ENCODE measurements around the gene TBC1D22A.
A peak's percentile ranks its signal among the peaks of the same experiment; 100 is the strongest.

TBC1D22A gene

GRCh38 chr22:46795845-46796565 lies 33.6 kb downstream of the TBC1D22A start:
- DNase-seq (ENCODE audit: low spot score) = no peak

GRCh38 chr22:46796566-46797195 lies 34.2 kb downstream of the TBC1D22A start:
- DNase-seq (ENCODE audit: low spot score) = no peak

DNA sequence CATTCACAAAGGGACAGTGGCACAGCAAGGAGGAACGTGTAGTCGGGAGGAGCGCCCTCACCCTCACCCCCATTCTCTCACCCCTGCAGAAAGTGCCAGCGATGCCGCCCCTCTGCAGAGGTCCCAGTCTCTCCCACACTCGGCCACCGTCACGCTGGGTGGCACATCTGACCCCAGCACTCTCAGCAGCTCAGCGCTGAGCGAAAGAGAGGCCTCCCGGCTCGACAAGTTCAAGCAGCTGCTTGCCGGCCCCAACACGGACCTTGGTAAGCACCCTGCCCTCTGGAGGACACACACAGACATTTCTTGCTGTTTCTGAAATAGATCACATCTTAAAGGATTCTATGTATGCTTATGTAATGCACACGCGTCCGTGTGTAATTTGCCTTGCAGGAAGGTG lies 34.9 kb downstream of the TBC1D22A start:
- DNase-seq (ENCODE audit: low spot score) = no peak

GRCh38 chr22:46798041-46798365 lies 35.6 kb downstream of the TBC1D22A start:
- no peak for DNase-seq (ENCODE audit: low spot score)

GRCh38 chr22:46798366-46799350 lies 36.2 kb downstream of the TBC1D22A start:
- peak; percentile 80 for DNase-seq (ENCODE audit: low spot score)

- DNase-seq (ENCODE audit: low spot score) = no peak
Measured at GRCh38 chr22:46799626-46800025, 37.2 kb downstream of the TBC1D22A start.

DNA sequence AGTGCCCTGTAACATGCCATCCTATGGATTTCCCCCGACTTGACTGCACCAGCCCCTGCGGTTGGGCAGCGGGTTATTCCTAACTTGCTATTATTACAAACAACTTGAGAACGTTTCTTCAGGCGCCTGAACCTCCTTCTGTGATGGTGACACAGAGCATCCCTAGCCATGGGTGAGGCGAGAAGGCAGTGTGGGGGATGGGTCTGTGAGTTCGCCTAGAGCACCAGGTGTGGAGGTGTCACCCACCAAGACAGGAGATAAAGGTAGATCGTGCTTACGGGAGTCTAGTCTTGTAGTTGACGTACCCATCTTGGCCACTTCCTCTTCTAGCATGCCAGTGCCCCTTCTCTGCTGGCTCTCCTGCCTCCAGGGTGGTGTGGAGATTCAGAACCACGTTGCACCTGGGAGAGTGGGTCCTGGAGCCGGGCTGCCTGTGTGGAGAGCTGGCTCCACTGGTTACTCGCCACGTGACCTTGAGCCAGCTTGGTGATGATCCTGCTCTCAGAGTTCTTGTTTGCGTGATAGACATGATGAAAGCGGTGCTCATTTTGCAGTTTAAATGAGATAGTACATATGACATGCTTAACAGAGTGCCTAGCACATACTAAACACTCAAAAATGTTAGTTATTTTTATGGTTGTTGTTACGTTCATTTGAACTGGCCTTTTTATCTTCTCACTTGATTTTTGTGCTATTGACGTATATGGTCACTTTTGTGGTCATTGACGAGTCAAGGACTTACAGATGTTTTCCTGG lies 37.8 kb downstream of the TBC1D22A start:
- DNase-seq (ENCODE audit: low spot score) = no peak

GRCh38 chr22:46801331-46801811 lies 38.9 kb downstream of the TBC1D22A start:
- no peak for DNase-seq (ENCODE audit: low spot score)

GRCh38 chr22:46801826-46802607 lies 39.6 kb downstream of the TBC1D22A start:
- no peak for DNase-seq (ENCODE audit: low spot score)

- no peak for DNase-seq (ENCODE audit: low spot score)
Measured at GRCh38 chr22:46802608-46803027, 40.2 kb downstream of the TBC1D22A start.

DNA sequence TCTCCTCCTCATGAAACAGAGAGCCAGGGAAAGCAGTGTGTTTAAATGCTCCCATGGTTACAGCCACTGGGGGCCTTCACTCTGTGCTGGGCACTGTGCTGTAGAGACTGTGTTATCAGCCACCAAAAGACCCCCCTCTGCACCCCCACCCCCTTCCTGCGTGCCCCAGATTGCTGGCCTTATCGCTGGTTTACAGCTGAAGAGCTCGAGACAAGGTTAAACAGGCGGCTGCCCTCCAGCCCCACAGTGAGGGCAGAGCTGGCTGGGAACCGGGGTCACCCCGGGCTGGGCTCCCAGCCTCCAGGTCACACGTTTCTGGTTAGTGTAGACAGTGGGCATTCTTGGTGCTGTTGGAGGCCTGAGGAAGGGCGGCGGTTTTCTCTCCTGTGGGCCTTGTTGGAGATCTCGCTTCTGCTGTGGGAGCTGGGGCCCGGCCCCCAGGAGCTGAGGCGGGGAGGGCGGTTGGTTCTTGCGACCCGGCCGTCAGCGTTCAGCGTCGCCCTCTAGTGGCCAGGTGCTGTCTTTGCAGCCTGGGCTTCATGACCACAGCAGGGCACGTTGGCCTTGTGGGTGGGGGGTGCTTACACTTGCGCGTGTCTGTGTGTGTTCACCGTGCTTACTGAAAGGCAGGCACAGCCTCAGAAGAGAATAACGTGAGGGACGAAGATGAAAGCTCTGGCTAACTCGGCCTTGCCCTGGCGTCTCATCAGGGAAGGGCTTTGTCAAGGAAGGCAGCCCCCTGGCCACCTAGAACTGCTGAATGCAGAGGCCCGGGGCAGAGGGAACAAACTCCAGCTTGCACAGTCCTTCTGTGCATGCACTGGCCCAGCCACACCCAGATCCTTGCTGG lies 40.8 kb downstream of the TBC1D22A start:
- DNase-seq (ENCODE audit: low spot score) = peak; percentile 29

DNA sequence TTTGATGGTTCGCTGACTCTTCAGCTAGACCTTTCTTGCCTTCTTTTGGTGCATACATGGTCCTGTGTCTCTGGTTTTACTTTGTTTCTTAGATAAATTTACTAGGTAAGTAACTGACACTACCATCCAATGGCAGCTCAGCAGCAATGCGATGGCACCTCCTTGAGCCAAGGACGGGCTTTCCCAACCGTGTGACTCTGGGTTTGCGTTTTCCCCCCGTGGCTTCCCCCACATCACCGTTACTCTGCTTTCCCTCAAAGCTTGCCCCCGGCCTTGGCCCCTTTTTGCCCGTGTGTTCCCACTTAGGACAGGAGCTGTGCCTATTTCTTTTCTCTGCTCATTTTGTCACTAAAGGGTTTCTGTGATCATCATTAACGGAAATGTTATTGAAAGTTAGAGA lies 41.5 kb downstream of the TBC1D22A start:
- DNase-seq (ENCODE audit: low spot score) = no peak

DNA sequence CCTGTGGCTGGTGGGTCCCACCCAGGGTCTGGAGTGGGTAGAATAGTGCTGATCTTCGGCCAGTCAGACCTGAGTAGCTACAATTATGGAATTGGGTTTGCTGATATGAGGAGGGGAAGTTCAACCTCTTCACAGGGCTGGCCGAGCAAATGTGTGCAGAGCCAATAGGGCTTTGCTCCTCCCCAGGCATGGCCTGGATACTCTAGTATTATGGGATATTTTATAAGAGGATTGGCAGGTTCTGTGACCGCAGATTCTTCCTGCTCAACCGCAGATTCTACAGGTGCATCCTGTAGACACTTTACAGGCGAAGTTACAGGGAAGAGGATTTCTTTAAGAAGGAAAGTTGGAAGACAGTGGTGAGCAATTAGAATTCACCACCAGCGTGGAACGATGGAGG lies 44.3 kb downstream of the TBC1D22A start:
- DNase-seq (ENCODE audit: low spot score) = no peak

- DNase-seq (ENCODE audit: low spot score) = no peak
Measured at GRCh38 chr22:46807458-46807857, 45.0 kb downstream of the TBC1D22A start.

DNA sequence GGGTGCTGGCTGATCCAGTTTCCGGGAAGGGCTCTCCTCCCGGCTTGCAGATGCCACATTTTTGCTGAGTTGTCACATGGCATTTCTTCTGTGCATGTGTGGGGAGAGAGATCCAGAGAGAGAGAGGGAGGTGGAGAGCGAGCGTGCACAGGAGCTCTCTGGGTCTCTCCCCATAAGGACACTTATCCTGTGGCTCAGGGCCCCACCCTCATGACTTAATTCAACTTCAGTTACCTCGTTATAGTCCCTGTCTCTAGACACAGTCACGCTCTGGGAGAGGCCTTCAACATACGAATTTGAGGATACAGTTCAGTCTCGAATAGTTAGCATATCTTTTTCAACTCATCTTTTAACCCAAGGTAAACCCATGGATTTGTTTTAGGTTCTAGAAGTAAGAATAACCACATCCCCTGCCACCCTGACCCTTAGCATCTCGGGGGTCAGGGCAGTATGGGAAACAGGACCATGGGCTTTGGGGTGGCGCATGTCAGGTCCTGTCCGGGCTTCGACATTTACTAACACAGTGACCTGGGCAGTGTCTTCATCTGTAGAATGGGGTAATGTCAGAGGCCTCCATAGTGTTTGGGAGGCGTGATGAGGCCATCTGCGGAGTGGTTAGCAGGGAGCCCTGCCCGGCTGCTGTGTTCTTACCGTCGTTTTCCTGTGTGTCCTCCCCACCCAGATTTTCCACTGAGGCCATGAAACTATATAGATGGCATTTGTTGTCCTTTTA lies 46.9 kb downstream of the TBC1D22A start:
- no peak for DNase-seq (ENCODE audit: low spot score)

DNA sequence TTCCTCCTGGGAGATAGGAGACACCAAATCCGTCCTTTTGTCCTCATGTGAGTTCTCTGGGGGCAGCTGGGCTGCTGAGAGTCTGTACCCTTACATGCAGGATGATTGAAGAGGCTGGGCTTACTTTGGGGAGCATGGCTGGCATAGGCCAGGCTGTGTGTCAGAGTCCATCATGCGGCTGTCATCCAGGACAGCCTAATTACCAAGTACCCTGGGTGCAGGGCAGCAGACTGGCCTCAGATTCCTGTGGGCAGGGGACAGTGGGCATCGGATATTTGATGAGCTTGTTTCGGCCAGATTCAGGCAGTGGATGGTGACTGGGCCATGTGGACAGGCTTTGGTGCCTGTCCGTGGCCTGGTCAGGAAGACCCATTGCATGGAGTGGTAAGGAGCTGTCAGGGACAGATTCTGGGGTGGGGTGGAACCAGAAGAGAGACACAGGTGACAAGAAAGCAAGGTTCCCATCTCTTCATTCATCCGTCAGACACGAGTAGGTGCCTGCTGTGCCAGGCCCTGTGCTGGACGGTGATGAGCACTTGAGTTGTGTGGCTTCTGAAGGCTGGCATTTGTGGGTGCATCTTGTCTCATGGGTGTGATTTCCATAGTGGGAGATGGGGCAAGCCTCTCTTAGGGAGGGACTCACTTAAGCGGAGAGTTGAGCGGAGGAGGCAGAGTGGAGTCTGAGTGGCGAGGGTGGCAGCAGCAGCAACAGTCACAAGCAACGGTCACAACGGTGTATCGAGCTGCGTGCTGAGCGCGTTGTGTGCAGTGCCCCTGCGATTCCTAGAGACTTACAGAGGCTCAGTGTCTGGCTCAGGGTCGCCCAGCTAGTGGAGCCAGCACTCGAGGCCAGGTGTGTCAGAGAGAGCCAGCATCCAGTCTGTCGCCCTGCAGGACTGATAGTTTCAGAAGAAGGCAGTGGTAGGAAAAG lies 48.7 kb downstream of the TBC1D22A start:
- no peak for DNase-seq (ENCODE audit: low spot score)

DNA sequence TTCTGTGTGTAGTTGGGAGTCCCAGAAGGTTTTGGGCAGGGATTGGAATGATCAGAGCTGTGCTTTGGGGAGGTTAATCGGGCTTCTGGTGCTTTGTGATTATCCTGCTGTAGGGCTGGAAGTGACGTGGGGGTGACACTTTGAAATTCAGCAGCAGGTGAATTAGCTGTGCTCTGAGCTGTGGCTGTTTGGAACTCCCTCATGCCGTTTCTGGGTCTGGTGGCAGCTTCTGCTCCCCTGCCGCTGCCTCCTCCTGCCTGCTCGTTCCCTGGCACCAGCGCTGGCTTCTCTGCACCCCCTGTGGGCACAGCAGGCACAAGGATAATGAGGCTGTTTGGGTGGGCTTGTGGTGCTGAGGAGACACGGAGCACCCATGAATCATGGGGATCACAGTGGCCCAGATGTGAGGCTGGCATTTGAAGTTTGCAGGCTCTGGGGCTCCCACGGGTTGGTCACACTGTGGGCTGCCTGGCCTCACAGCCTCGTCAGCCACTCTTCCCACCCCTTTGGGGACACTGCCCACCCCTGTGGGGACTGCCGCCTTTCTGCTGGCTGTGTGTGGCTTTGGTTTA lies 49.7 kb downstream of the TBC1D22A start:
- no peak for DNase-seq (ENCODE audit: low spot score)

DNA sequence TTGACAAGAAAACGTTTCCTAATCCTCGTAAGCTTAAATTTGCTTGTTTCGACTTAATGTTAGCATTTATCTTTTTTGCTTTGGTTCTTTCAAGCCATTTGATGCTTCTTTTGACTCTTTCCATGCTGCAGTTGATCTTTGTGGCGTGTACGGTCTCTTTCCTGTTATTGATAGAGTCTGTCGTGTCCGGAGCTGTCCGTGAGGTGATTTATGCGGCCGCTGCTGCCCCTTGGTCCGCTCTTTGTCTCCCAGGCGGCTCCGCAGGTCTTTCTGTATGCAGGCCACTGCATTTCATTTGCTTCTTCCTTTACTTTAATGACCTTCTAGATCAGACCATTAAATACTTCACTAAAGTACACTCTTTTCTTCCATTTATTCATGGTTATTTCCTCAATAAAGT lies 50.3 kb downstream of the TBC1D22A start:
- DNase-seq (ENCODE audit: low spot score) = no peak

All from hepatic stellate cell (primary cell).